ENCODE data around the gene GIGYF1. TPM values are rescaled to one million over a fixed set of nuclear protein-coding genes. Genes with fewer than 3 reads are reported as not detected.

Gene GIGYF1
- total RNA-seq, 1 experiment from 2014 or later = 47.4 TPM

DNA sequence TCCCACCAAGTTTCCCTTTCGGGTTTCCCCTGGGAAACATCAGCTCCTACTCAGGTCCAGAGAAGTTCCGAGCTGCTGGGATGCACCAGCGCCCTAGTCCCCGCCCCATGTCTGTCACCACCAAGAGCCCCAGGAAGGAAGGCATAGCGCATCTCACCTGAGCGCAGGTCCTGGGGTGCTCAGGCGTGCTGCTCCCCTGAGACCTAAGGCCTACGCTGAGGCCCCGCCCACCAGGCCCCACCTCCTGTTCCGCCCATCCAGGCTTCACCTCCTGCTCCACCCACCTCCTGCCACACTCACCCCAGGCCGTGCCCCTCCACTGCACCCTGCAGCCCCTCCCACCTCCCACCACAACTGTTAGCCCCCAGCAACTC lies 51.5 kb downstream of the GIGYF1 start:
- no peaks in the 10 kb centered on the region for H3K9me3 ChIP-seq (ENCODE audit: low read depth, low read length, poor library complexity, severe bottlenecking)
- DNase-seq (ENCODE audit: low spot score) = no peak
- H3K4me1 ChIP-seq (ENCODE audit: insufficient read depth, low read length, poor library complexity, severe bottlenecking) = no peaks in the 10 kb centered on the region
- no TSS peak for BruUV-seq (replicated peaks)
- no peak for TF ChIP-seq EZH2 (IDR thresholded peaks at IDR 0.05; ENCODE audit: borderline replicate concordance, low read depth, low read length, poor library complexity, severe bottlenecking)
- TF ChIP-seq, protein P1, sequence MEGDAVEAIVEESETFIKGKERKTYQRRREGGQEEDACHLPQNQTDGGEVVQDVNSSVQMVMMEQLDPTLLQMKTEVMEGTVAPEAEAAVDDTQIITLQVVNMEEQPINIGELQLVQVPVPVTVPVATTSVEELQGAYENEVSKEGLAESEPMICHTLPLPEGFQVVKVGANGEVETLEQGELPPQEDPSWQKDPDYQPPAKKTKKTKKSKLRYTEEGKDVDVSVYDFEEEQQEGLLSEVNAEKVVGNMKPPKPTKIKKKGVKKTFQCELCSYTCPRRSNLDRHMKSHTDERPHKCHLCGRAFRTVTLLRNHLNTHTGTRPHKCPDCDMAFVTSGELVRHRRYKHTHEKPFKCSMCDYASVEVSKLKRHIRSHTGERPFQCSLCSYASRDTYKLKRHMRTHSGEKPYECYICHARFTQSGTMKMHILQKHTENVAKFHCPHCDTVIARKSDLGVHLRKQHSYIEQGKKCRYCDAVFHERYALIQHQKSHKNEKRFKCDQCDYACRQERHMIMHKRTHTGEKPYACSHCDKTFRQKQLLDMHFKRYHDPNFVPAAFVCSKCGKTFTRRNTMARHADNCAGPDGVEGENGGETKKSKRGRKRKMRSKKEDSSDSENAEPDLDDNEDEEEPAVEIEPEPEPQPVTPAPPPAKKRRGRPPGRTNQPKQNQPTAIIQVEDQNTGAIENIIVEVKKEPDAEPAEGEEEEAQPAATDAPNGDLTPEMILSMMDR (conservative IDR thresholded peaks at IDR 0.05; ENCODE audit: low read depth, low read length) = no peak
- ChIA-PET POLR2A (ENCODE audit: low non-redundant PET) (no interaction called here), CTCF (interaction anchor here (0.5 kb wide), 1 partner anchor 32 kb away, joined by 5 read pairs; no protein-coding TSS in a partner anchor)
- no peak overlapping the region for H3K27ac ChIP-seq (ENCODE audit: low read depth, low read length, poor library complexity, severe bottlenecking)
- H3K36me3 ChIP-seq (ENCODE audit: insufficient read depth, low read length, poor library complexity, severe bottlenecking) = no peaks in the 10 kb centered on the region
- H3K4me3 ChIP-seq (ENCODE audit: low read depth, low read length, poor library complexity, severe bottlenecking) = no peak overlapping the region
- no peaks in the 10 kb centered on the region for H3K27me3 ChIP-seq (replicated peaks; ENCODE audit: insufficient read depth, low read depth, low read length, poor library complexity)
- intact Hi-C loops (cut with micrococcal nuclease; ENCODE audit: unreplicated experiment) = no loop called here

DNA sequence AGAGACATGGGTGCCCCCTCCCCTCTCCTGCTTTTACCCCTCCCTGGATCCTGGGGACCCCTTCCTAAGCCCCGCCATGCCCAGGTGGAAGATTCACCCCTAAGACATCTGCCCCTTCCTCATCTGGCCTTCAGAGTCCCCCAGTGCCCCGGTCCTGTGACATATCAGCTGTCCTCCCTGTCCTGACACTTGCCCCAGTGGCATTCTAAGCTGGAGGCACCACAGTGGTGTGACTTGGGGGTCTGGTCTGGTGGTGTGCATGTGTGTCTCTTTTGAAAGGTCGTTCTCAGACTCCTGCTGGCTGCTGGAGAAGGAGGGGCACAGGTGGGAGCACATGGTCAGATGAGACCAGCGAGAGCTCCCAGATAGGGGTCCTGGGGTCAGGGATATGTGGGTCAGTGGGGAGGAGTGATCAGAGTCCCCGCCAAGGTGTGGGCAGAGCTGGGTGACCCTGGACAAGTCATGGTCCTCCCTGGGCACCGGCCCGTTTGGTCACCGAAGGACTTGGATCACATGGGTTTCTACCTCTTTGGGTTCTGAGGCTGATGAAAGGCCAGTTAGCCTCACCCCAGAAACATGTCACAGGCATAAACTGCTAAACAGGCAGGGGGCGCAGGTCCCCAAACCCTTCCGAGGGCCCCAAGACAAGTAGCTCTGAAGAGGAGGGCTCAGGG lies 52.1 kb downstream of the GIGYF1 start:
- no peak for DNase-seq (ENCODE audit: low spot score)
- H3K27ac ChIP-seq (ENCODE audit: low read depth, low read length, poor library complexity, severe bottlenecking) = no peak overlapping the region
- no peak for TF ChIP-seq EZH2 (IDR thresholded peaks at IDR 0.05; ENCODE audit: borderline replicate concordance, low read depth, low read length, poor library complexity, severe bottlenecking)
- TF ChIP-seq, protein P1 (conservative IDR thresholded peaks at IDR 0.05; ENCODE audit: low read depth, low read length) = no peak
- no peaks in the 10 kb centered on the region for H3K36me3 ChIP-seq (ENCODE audit: insufficient read depth, low read length, poor library complexity, severe bottlenecking)
- no TSS peak for BruUV-seq (replicated peaks)
- H3K4me1 ChIP-seq (ENCODE audit: insufficient read depth, low read length, poor library complexity, severe bottlenecking) = no peaks in the 10 kb centered on the region
- intact Hi-C loops (cut with micrococcal nuclease; ENCODE audit: unreplicated experiment) = no loop called here
- H3K27me3 ChIP-seq (replicated peaks; ENCODE audit: insufficient read depth, low read depth, low read length, poor library complexity) = no peaks in the 10 kb centered on the region
- ChIA-PET CTCF (interaction anchor here (0.5 kb wide), 1 partner anchor 32 kb away, joined by 5 read pairs; no protein-coding TSS in a partner anchor), POLR2A (ENCODE audit: low non-redundant PET) (no interaction called here)
- H3K9me3 ChIP-seq (ENCODE audit: low read depth, low read length, poor library complexity, severe bottlenecking) = no peaks in the 10 kb centered on the region
- H3K4me3 ChIP-seq (ENCODE audit: low read depth, low read length, poor library complexity, severe bottlenecking) = no peak overlapping the region

DNA sequence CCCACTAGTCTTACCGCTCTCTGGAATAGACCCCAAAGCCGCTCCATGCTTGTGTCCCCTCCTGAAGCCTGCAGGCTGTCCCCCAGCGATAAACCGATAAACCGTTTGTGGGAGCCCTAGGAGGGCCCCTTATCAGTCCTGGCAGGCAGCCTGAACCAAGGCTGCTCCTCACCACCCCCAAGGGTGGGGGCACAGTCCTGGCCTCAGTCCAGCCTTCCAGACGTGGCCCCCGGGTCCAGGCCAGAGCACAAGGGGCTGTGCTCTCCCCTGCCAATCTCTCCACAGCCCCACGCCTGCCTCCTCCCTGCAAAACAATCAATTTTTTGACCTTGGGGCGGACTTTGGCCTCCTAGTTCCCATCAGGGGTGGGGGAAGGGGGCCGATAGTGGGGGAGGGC lies 52.6 kb downstream of the GIGYF1 start, which contains the start of gene TFR2:
TSS of gene TFR2 (minus strand) at position 90 of the 397 bp plus-strand sequence. CDS start at position 47, 43 bp downstream.
- no peak within 1 kb of the TSS for H3K4me3 ChIP-seq (ENCODE audit: low read depth, low read length, poor library complexity, severe bottlenecking)
- intact Hi-C loops (cut with micrococcal nuclease; ENCODE audit: unreplicated experiment) = no loop called here
- ChIA-PET CTCF (no interaction called here), POLR2A (ENCODE audit: low non-redundant PET) (no interaction called here)
- no peak for DNase-seq (ENCODE audit: low spot score)
- H3K27me3 ChIP-seq (replicated peaks; ENCODE audit: insufficient read depth, low read depth, low read length, poor library complexity) = no peaks in the 10 kb centered on the region
- H3K27ac ChIP-seq (ENCODE audit: low read depth, low read length, poor library complexity, severe bottlenecking) = no peak within 1 kb of the TSS
- no peaks in the 10 kb centered on the region for H3K9me3 ChIP-seq (ENCODE audit: low read depth, low read length, poor library complexity, severe bottlenecking)
- H3K36me3 ChIP-seq (ENCODE audit: insufficient read depth, low read length, poor library complexity, severe bottlenecking) = no peaks in the 10 kb centered on the region
- BruUV-seq (replicated peaks) = no TSS peak
- TF ChIP-seq EZH2 (IDR thresholded peaks at IDR 0.05; ENCODE audit: borderline replicate concordance, low read depth, low read length, poor library complexity, severe bottlenecking) = no peak
- TF ChIP-seq, protein P1 (conservative IDR thresholded peaks at IDR 0.05; ENCODE audit: low read depth, low read length) = no peak
- H3K4me1 ChIP-seq (ENCODE audit: insufficient read depth, low read length, poor library complexity, severe bottlenecking) = no peaks in the 10 kb centered on the region
